GM18867 (cell line): ENCODE data around the gene EFNA4.
A peak's percentile ranks its signal among the peaks of the same experiment; 100 is the strongest.

Experiments
- ATAC-seq: cut with Tn5 transposase; IDR thresholded peaks from one replicate; pipeline ENCODE4 v1.9.1; 2021; ENCODE audit warnings: mild to moderate bottlenecking, moderate library complexity; ENCODE audit not compliant: unreplicated experiment

The EFNA4 gene

GRCh38 chr1:155032886-155033285, 30.7 kb upstream of the EFNA4 start:
- no peak for ATAC-seq

GRCh38 chr1:155033524-155033923, 30.0 kb upstream of the EFNA4 start, which contains the start of the genes DCST1 and DCST2:
DCST1 (plus strand) TSS chr1:155033824; CDS start chr1:155034037, 213 bp downstream.
DCST2 (minus strand) TSS chr1:155033781; CDS start chr1:155033701, 80 bp downstream.
- no peak for ATAC-seq

GRCh38 chr1:155034318-155035208, 29.0 kb upstream of the EFNA4 start:
- no peak for ATAC-seq

DNA sequence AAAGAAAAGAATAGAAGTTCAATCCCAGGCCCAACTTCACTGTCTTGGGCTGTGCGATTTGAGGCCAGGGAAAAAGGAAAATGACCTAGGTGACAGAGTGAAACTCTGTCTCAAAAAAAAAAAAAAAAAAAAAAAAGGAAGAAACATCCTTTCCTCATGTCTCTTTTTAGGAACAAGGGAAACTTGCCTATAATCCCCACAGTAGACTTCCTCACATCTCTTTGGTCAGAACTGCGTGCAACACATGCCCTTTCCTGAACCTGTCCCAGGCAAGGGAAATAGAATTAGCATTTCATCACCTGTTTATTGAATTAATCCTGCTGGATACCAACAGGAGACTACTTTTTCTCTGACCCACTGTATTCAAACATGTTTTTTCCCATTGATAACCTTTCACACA, 27.6 kb upstream of the EFNA4 start:
- ATAC-seq, result no peak

DNA sequence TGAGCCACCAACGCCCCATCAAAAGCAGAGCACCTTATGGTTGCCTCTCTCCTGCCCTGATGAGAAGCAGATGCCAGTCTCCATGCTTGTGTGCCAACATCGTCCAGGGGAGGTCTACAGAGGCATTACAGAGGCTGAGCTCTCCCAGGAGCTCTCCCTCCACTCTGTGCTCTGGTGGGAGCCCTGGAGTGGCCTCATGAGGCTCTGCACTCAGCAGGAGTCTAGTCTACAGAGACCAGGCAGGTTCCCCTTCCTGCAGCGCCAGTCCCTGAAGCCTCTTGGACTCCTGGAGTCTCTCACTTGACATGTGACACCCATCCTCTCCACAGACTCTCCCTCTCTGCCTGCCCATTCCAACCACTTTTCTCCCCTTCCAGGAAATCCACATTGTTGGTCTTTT, 26.5 kb upstream of the EFNA4 start:
- ATAC-seq, result no peak

DNA sequence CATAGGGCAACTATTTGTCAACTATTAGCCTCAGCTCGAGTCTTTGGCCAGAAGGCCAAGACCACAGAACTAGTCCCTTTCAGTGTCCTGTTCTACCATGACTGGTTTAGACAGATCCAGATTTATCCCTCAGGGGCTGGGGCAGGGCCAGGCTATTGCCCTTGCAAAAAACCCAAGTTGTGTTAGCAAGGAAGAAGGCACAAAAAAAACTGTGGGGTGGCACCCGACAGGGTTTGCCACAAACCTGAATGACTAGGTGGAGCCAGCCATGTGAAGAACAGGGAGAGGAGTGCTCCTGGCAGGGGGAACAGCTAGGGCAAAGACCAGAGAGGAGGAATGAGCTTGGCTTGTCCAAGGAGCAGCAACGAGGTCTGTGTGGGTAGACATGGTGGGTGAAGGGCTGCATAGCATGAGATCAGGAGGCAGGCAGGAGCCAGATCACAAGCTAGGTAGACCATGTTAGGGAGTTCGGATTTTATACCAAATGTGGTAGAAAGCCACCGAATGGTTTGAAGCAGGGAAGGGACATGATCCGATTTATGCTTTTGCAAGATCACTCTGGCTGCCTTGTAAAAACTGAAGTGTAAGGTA, 25.6 kb upstream of the EFNA4 start:
- no peak for ATAC-seq

- no peak for ATAC-seq
Measured at GRCh38 chr1:155038602-155039307, 24.8 kb upstream of the EFNA4 start.

DNA sequence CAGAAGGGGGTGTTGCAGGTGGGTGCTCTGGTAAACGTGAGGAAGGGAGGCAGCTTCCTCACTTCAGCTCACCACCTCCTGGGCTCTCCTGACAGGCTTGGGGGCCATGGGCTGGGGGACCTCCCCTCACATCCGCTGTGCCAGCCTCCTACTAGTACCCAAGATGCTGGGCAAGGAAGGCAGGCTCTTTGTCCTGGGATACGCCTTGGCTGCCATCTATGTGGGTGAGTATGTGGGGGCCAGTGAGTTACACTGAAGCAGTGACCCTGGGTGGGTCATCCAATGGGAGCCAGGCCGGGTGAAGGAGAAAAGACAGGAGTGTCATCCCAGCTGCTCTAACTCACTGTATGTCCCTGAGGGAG, 24.3 kb upstream of the EFNA4 start:
- ATAC-seq, result no peak

DNA sequence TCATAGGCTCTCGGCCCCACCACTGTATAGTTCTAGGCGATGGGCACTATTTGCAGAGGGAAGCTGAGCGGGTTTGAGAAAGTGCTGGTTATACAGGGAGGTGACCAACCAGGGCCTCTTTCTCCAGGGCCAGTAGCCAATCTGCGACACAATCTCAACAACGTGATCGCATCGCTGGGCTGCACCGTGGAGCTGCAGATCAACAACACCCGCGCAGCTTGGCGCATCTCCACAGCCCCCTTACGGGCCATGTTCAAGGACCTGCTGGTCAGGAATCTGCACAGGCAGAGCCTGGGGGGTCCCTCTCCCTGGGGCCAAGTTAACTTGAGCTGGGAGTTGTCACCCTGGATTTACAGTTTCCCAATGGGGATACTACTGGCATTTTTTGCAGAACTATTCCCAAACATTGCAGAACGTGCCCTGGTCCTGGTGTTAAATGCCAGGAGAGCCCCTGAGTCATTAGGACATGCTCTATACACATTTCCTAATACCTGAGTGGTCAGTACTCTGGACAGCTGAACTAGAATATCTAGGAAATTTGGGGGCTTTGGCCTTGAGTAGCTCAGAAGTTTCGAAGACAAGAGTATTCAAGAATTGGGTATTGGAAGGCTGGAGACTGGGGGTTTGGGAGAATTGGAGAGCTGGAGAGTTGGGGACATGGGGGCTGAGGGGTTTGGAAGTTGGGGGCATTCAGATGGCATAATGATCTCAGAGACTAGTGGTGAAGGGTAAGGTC, 23.0 kb upstream of the EFNA4 start:
- no peak for ATAC-seq

GRCh38 chr1:155042789-155043188, 20.8 kb upstream of the EFNA4 start:
- no peak for ATAC-seq

GRCh38 chr1:155043301-155043702, 20.2 kb upstream of the EFNA4 start:
- no peak for ATAC-seq

- ATAC-seq, result no peak
Measured at GRCh38 chr1:155043793-155044192, 19.7 kb upstream of the EFNA4 start.

GRCh38 chr1:155044365-155044764, 19.2 kb upstream of the EFNA4 start:
- no peak for ATAC-seq

DNA sequence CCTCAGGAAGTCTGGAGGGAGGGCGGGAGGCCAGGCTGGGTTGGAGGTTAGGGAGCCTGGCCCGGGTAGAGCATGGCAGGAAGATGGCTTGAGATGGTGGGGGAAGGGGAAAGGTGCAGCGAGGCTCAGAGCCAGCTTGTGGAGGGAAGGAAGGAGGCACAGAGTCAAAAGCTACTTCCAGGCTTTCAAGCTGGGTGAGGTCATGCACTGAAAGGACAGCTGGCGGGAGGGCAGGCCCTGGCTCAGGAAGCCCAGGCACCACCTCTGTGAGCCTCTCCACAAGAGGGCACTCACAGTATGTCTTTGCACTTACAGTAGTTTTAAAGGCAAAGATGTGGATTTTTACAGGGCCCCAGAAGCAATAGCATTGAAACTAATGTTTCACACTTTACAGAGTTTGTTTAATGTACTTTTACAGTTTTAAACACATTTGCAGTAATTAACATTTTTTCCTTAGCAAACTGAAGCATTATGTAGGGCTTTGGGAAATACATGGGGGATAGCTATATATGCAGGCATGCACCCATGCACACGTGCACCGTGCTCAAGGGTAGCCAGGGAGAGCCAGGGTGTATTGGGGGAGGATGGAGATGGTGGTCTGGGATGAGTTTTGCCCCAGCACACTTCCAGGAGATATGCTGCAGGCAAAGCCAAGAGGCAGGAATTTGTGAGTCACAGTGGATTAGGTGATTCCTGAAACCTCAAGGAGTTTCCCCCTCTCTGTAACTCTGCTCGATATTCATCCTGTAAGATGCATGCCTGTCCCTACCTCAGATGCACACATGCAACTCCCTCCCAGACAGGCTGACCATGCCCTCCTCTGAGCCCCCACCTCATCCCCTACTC, 18.5 kb upstream of the EFNA4 start:
- peak; percentile 48 for ATAC-seq

GRCh38 chr1:155048449-155049334, 14.8 kb upstream of the EFNA4 start:
- ATAC-seq, result no peak

DNA sequence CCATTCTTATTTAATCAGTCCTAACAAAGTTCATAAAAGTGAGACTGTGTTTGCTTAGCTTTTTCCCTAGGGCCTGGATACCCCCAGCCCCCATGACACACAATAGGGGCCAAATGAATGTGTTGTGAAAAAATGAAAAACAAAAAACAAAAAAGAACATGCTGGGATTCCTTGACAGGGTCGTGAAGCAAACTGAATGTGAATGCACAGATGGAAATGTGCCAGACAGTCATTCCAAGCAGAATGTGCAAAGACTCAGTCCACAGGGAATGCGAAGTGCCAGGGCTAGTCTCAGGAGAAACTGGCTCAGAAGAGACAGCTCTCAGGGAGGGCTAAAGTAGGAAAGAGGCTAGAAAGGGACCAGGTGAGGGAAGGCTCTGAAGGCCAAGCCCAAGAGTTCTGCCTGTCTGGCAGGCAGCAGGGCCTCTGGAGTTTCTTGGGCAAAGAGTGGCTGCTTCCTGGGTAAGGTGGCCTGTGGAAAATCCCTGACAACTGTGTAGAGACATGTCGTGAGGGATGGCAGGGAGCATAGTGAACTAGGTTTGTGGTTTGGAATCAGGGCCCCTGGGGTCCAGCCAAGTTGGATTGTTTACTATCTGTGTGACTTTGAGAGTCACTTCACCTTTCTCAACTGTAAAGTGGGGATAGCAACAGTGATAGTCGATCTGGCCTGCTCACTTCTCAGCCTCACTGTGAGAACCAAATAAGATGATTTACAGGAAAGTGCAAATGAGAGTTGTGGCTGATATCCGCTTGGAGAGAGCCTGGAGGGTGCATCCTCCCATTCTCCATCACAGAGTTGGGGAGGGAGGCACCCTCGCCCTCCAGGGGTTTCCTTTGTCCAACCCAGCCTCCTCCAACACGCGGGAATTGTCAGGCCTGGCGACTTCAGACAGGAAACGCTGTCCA, 13.6 kb upstream of the EFNA4 start:
- ATAC-seq, result no peak

DNA sequence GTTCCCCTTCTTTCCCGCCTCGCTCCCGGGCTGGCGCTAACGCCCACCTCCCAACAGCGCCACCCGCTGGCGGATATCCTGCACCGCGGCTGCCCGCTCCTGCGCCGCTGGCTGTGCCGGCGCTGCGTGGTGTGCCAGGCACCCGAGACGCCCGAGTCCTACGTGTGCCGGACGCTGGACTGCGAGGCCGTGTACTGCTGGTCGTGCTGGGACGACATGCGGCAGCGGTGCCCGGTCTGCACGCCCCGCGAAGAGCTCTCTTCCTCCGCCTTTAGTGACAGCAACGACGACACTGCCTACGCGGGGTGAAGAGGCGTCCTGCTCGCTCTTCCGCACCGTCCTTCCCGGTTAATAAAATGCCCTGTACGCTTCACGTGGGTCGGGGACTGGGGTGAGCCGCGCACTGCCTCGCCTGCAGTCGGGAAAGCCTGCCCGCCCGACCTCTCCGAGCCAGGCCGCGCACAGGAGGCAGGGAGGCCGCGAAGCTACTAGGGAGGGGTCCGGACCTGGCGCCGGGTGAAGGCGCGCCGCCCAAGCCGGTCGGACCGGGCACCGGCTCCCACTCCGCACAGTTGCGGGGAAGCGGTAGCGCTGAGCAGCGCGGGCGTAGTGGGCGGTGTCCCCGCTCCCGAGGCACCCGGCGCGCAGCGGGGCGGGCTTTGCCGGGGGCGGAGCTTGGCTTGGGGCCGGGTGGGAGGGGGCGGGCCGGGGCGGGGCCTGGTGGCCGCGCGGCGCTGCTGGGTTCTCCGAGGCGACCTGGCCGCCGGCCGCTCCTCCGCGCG, 12.8 kb upstream of the EFNA4 start, which contains the start of gene ADAM15:
TSS of gene ADAM15 (plus strand) at position 757 of the 782 bp plus-strand sequence. CDS start 71 bp downstream, outside the sequence.
- ATAC-seq, result peak; percentile 64
